HepG2 (cell line): ENCODE data around the gene PYCARD. TPM values are rescaled to one million over a fixed set of nuclear protein-coding genes. Genes with fewer than 3 reads are reported as not detected.

ENCODE experiments used
- CEBPG ChIP-seq: IDR thresholded peaks from 2 replicates; pipeline ENCODE4 v1.6.1; 2016
- CSRNP1 ChIP-seq: sonication (generic); formaldehyde crosslinking; IDR thresholded peaks from 2 replicates; pipeline ENCODE4 v1.8.1; 2023; ENCODE audit warnings: mild to moderate bottlenecking, missing genetic modification reagents
- DR1 ChIP-seq: sonication (generic); formaldehyde crosslinking; IDR thresholded peaks from 2 replicates; pipeline ENCODE4 v1.8.0; 2021; ENCODE audit warnings: mild to moderate bottlenecking, missing genetic modification reagents, inconsistent platforms
- EED ChIP-seq: sonication (generic); formaldehyde crosslinking; IDR thresholded peaks from 2 replicates; pipeline ENCODE4 v1.5.0; 2020; ENCODE audit warnings: mild to moderate bottlenecking, missing genetic modification reagents
- GATA4 ChIP-seq: sonication (generic); IDR thresholded peaks from 2 replicates; pipeline ENCODE4 v1.6.1; 2016; ENCODE audit warnings: antibody characterized with exemption, low read depth, borderline replicate concordance
- GATAD2A ChIP-seq: IDR thresholded peaks from 2 replicates; pipeline ENCODE4 v1.6.1; 2016
- HOXD1 ChIP-seq: sonication (generic); formaldehyde crosslinking; IDR thresholded peaks from 2 replicates; pipeline ENCODE4 v1.5.0; 2020; ENCODE audit warnings: missing genetic modification reagents
- MAFK ChIP-seq, 2 experiments: IDR thresholded peaks in 1 of 2; conservative IDR thresholded peaks in 1 of 2; 2 replicates each; pipeline ENCODE4 v1.6.1; 2011; ENCODE audit warnings: improper control_type of control experiment in 2 of 2, low read length in 2 of 2
- NCOA5 ChIP-seq: sonication (generic); formaldehyde crosslinking; IDR thresholded peaks from 2 replicates; pipeline ENCODE4 v1.4.0; 2020; ENCODE audit warnings: missing genetic modification reagents
- NFE2L2 ChIP-seq: fragments of 150-350 bp; IDR thresholded peaks from 2 replicates; pipeline ENCODE4 v1.6.1; 2014; ENCODE audit warnings: low read length
- NFRKB ChIP-seq: fragments of 450-650 bp; IDR thresholded peaks from 2 replicates; pipeline ENCODE4 v1.6.1; 2017
- PCBP2 ChIP-seq: fragments of 200-400 bp; formaldehyde crosslinking; optimal IDR thresholded peaks from 2 replicates; pipeline ENCODE3; 2018; ENCODE audit warnings: low read length, low read depth; ENCODE audit not compliant: poor library complexity, severe bottlenecking
- RCOR2 ChIP-seq: IDR thresholded peaks from 2 replicates; pipeline ENCODE4 v1.6.1; 2016; ENCODE audit warnings: missing biosample characterization, missing genetic modification reagents
- RORA ChIP-seq: sonication (generic); formaldehyde crosslinking; IDR thresholded peaks from 2 replicates; pipeline ENCODE4 v1.5.0; 2020; ENCODE audit warnings: mild to moderate bottlenecking, missing genetic modification reagents, moderate library complexity
- SETDB1 ChIP-seq: sonication (generic); formaldehyde crosslinking; IDR thresholded peaks from 2 replicates; pipeline ENCODE4 v1.5.1; 2020; ENCODE audit warnings: missing genetic modification reagents, mild to moderate bottlenecking, borderline replicate concordance
- SMAD3 ChIP-seq: sonication (generic); formaldehyde crosslinking; IDR thresholded peaks from 2 replicates; pipeline ENCODE4 v1.4.0; 2020; ENCODE audit warnings: missing genetic modification reagents
- SP1 ChIP-seq, 2 experiments: fragments of 450-650 bp in 1 of 2; sonication (generic) in 1 of 2; formaldehyde crosslinking in 1 of 2; IDR thresholded peaks; 2 replicates each; pipeline versions ENCODE4 v1.4.0 to v1.6.1; 2016 to 2020; ENCODE audit warnings: missing genetic modification reagents in 1 of 2
- TARDBP ChIP-seq: sonication (generic); formaldehyde crosslinking; IDR thresholded peaks from 2 replicates; pipeline ENCODE4 v1.8.0; 2022; ENCODE audit warnings: mild to moderate bottlenecking, missing genetic modification reagents
- TFAP4 ChIP-seq: sonication (generic); IDR thresholded peaks from 2 replicates; pipeline ENCODE4 v1.6.1; 2016; ENCODE audit warnings: low read depth, borderline replicate concordance
- ZBTB20 ChIP-seq: sonication (generic); formaldehyde crosslinking; IDR thresholded peaks from 2 replicates; pipeline ENCODE4 v1.8.1; 2023; ENCODE audit warnings: missing genetic modification reagents, low read depth, mild to moderate bottlenecking, borderline replicate concordance
- ZEB1 ChIP-seq: IDR thresholded peaks from 2 replicates; pipeline ENCODE4 v1.6.1; 2012; ENCODE audit warnings: mild to moderate bottlenecking, low read depth, inconsistent platforms; ENCODE audit not compliant: insufficient replicate concordance
- ZFP1 ChIP-seq: IDR thresholded peaks from 2 replicates; pipeline ENCODE4 v1.6.1; 2016
- ZKSCAN8 ChIP-seq: IDR thresholded peaks from 2 replicates; pipeline ENCODE4 v1.6.1; 2016; ENCODE audit warnings: borderline replicate concordance, missing genetic modification reagents, missing compliant biosample characterization
- ZNF205 ChIP-seq: IDR thresholded peaks from 2 replicates; pipeline ENCODE4 v1.6.1; 2018; ENCODE audit warnings: missing biosample characterization, missing genetic modification reagents
- ZNF883 ChIP-seq: sonication (generic); formaldehyde crosslinking; IDR thresholded peaks from 2 replicates; pipeline ENCODE4 v1.5.1; 2020; ENCODE audit warnings: mild to moderate bottlenecking, missing genetic modification reagents; ENCODE audit errors: not compliant biosample characterization
- ZSCAN12 ChIP-seq: sonication (generic); formaldehyde crosslinking; IDR thresholded peaks from 2 replicates; pipeline ENCODE4 v1.9.0; 2021; ENCODE audit warnings: mild to moderate bottlenecking, missing genetic modification reagents
- polyA plus RNA-seq, 8 experiments: library from polyadenylated mRNA; depleted of rRNA in 3 of 8; stranded (reverse) in 7 of 8; unstranded in 1 of 8; fragments of >200 nt; fragmentation: Illumina TruSeq in 4 of 8; extraction: Trizol in 4 of 8; gene quantifications; 2 replicates each; pipeline versions ENCODE4 v1.2.1 to v1.2.3, GENCODE V29; 2011 to 2016; ENCODE audit warnings: low read depth in 4 of 8, missing spikeins in 1 of 8, mixed read lengths in 1 of 8; ENCODE audit not compliant: insufficient read depth in 1 of 8
- total RNA-seq, 5 experiments: library from RNA; depleted of rRNA; stranded (reverse); fragments of >200 nt; fragmentation: Illumina TruSeq; extraction: Trizol; gene quantifications; 2 replicates each; pipeline ENCODE4 v1.2.3, GENCODE V29; 2016; ENCODE audit warnings: low read depth in 1 of 5
- TF ChIP-seq, protein P1 (sequence below): sonication (generic); formaldehyde crosslinking; IDR thresholded peaks from 2 replicates; pipeline ENCODE4 v1.4.0; 2020; ENCODE audit warnings: mild to moderate bottlenecking, missing genetic modification reagents
- TF ChIP-seq, protein P2 (sequence below): sonication (generic); formaldehyde crosslinking; IDR thresholded peaks from 2 replicates; pipeline ENCODE4 v1.8.0; 2022; ENCODE audit warnings: missing genetic modification reagents, mild to moderate bottlenecking, borderline replicate concordance
- TF ChIP-seq, protein P3 (sequence below): sonication (generic); formaldehyde crosslinking; IDR thresholded peaks from 2 replicates; pipeline ENCODE4 v1.4.0; 2020; ENCODE audit warnings: missing genetic modification reagents

PYCARD gene
- total and polyA plus RNA-seq, 2 of the 13 experiments (the other 11 are each of a cell fraction or from before 2014, with no cell fraction given): 4.8 to 9.2 TPM

DNA sequence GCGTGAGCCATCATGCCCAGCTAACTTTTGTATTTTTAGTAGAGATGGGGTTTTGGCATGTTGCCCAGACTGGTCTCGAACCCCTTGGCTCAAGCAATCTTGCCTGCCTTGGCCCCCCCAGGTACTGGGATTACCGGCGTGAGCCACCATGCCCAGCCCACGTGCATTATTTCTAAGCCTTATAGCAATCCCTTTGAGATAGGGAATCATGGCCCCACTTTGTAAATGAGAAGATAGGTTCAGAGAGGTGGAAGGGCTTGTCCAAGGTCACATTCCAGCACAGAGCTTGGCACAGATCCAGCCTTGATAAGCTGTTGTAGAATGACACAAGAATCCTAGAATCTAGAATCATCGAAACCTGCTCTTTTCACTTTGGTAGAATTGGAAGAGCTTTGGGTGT lies 4.2 kb upstream of the PYCARD start (continued):
- TF ChIP-seq ZKSCAN8 (CRISPR knock-in tag): no peak
- no peak for TF ChIP-seq ZNF205 (CRISPR knock-in tag)
- no peak for TF ChIP-seq ZEB1
- no peak for TF ChIP-seq GATA4
- TF ChIP-seq SMAD3 (CRISPR knock-in tag): peak; percentile 54; the same call in 1 of the 2 replicates
- TF ChIP-seq DR1 (CRISPR knock-in tag): no peak
- TF ChIP-seq, protein P1, sequence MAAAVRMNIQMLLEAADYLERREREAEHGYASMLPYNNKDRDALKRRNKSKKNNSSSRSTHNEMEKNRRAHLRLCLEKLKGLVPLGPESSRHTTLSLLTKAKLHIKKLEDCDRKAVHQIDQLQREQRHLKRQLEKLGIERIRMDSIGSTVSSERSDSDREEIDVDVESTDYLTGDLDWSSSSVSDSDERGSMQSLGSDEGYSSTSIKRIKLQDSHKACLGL (CRISPR knock-in tag): no peak
- TF ChIP-seq CEBPG: no peak
- 0 out of 2 replicates have a peak, but pooled peaks have one; percentile 40 for TF ChIP-seq RCOR2 (CRISPR knock-in tag)
- TF ChIP-seq TARDBP (CRISPR knock-in tag): no peak
- no peak for TF ChIP-seq ZFP1 (CRISPR knock-in tag)
- no peak for TF ChIP-seq SP1 (IDR thresholded peaks at IDR 0.05)
- no peak for TF ChIP-seq SP1 (CRISPR knock-in tag; IDR thresholded peaks at IDR 0.05)
- TF ChIP-seq NCOA5: no peak
- TF ChIP-seq, protein P2, sequence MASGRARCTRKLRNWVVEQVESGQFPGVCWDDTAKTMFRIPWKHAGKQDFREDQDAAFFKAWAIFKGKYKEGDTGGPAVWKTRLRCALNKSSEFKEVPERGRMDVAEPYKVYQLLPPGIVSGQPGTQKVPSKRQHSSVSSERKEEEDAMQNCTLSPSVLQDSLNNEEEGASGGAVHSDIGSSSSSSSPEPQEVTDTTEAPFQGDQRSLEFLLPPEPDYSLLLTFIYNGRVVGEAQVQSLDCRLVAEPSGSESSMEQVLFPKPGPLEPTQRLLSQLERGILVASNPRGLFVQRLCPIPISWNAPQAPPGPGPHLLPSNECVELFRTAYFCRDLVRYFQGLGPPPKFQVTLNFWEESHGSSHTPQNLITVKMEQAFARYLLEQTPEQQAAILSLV (CRISPR knock-in tag): no peak
- TF ChIP-seq PCBP2: no peak
- no peak for TF ChIP-seq CSRNP1 (CRISPR knock-in tag)
- TF ChIP-seq MAFK (conservative IDR thresholded peaks at IDR 0.05 in 1 of 2, IDR thresholded peaks at IDR 0.05 in 1 of 2; ENCODE audit: low read length in 2 of 2): no peak
- TF ChIP-seq TFAP4: no peak
- no peak for TF ChIP-seq EED (CRISPR knock-in tag)
- TF ChIP-seq HOXD1 (CRISPR knock-in tag): 0 out of 2 replicates have a peak, but pooled peaks have one; percentile 6
- peak; percentile 73 for TF ChIP-seq GATAD2A
- no peak for TF ChIP-seq SETDB1 (CRISPR knock-in tag)
- no peak for TF ChIP-seq ZSCAN12 (CRISPR knock-in tag)
- TF ChIP-seq ZNF883 (CRISPR knock-in tag): no peak
- TF ChIP-seq NFRKB: no peak
- TF ChIP-seq ZBTB20 (CRISPR knock-in tag): no peak
- TF ChIP-seq, protein P3, sequence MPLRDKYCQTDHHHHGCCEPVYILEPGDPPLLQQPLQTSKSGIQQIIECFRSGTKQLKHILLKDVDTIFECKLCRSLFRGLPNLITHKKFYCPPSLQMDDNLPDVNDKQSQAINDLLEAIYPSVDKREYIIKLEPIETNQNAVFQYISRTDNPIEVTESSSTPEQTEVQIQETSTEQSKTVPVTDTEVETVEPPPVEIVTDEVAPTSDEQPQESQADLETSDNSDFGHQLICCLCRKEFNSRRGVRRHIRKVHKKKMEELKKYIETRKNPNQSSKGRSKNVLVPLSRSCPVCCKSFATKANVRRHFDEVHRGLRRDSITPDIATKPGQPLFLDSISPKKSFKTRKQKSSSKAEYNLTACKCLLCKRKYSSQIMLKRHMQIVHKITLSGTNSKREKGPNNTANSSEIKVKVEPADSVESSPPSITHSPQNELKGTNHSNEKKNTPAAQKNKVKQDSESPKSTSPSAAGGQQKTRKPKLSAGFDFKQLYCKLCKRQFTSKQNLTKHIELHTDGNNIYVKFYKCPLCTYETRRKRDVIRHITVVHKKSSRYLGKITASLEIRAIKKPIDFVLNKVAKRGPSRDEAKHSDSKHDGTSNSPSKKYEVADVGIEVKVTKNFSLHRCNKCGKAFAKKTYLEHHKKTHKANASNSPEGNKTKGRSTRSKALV (CRISPR knock-in tag): no peak
- TF ChIP-seq RORA: no peak
- TF ChIP-seq NFE2L2: no peak
